ENCODE results near the gene GEMIN2.
"Not testable (repeated sequence)": the region's sequence is repeated elsewhere in the genome, so short reads cannot be mapped to it uniquely, and the experiment has no call there.

GEMIN2 gene

DNA sequence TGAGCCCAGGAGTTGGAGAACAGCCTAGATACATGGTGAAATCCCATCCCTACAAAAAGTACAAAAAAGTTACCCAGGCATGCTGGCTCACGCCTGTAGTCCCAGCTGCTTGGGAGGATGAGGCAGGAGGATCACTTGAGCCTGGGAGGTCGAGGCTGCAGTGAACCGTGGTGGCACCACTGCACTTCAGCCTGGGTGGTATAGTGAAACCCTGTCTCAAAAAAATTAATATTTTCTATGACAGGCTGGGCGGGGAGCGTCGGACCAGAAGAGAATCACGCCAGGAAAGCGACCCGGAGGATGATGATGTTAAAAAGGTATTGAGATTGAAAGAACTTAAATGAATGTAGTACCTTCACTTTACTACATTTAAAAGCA is 63.0 kb downstream of the GEMIN2 start:
- no peak overlapping the region for H3K27ac ChIP-seq
- ChIA-PET CTCF (no interaction called here), POLR2A (ENCODE audit: low non-redundant PET) (no interaction called here)
- no peak for DNase-seq (ENCODE audit: low spot score)
- TF ChIP-seq, protein P1, sequence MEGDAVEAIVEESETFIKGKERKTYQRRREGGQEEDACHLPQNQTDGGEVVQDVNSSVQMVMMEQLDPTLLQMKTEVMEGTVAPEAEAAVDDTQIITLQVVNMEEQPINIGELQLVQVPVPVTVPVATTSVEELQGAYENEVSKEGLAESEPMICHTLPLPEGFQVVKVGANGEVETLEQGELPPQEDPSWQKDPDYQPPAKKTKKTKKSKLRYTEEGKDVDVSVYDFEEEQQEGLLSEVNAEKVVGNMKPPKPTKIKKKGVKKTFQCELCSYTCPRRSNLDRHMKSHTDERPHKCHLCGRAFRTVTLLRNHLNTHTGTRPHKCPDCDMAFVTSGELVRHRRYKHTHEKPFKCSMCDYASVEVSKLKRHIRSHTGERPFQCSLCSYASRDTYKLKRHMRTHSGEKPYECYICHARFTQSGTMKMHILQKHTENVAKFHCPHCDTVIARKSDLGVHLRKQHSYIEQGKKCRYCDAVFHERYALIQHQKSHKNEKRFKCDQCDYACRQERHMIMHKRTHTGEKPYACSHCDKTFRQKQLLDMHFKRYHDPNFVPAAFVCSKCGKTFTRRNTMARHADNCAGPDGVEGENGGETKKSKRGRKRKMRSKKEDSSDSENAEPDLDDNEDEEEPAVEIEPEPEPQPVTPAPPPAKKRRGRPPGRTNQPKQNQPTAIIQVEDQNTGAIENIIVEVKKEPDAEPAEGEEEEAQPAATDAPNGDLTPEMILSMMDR (conservative IDR thresholded peaks at IDR 0.05; ENCODE audit: low read depth), result no peak

DNA sequence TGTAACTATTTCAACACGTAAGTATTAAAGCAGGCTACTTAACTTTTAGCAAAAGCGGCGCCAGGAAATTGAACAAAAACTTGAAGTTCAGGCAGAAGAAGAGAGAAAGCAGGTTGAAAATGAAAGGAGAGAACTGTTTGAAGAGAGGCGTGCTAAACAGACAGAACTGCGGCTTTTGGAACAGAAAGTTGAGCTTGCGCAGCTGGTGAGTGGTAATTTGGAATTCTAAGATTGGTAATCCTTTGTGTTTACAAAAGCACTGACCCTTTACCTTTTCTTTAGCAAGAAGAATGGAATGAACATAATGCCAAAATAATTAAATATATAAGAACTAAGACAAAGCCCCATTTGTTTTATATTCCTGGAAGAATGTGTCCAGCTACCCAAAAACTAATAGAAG is 64.9 kb downstream of the GEMIN2 start:
- H3K27ac ChIP-seq, result no peak overlapping the region
- no peak for DNase-seq (ENCODE audit: low spot score)
- CTCF ChIA-PET, result interaction anchor here (0.6 kb wide), 2 partner anchors 82 to 86 kb away, joined by 3 to 4 read pairs; no protein-coding TSS in a partner anchor
- TF ChIP-seq, protein P1 (conservative IDR thresholded peaks at IDR 0.05; ENCODE audit: low read depth), result no peak
- POLR2A ChIA-PET (ENCODE audit: low non-redundant PET), result interaction anchor here (0.7 kb wide), 1 partner anchor 252 kb away, joined by 9 read pairs; no protein-coding TSS in a partner anchor

DNA sequence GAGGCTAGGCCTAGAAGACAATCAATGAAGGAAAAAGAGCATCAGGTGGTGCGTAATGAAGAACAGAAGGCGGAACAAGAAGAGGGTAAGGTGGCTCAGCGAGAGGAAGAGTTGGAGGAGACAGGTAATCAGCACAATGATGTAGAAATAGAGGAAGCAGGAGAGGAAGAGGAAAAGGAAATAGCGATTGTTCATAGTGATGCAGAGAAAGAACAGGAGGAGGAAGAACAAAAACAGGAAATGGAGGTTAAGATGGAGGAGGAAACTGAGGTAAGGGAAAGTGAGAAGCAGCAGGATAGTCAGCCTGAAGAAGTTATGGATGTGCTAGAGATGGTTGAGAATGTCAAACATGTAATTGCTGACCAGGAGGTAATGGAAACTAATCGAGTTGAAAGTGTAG is 66.4 kb downstream of the GEMIN2 start:
- TF ChIP-seq, protein P1 (conservative IDR thresholded peaks at IDR 0.05; ENCODE audit: low read depth), result no peak
- DNase-seq (ENCODE audit: low spot score), result no peak
- POLR2A ChIA-PET (ENCODE audit: low non-redundant PET), result no interaction called here
- no peak overlapping the region for H3K27ac ChIP-seq
- CTCF ChIA-PET, result no interaction called here

DNA sequence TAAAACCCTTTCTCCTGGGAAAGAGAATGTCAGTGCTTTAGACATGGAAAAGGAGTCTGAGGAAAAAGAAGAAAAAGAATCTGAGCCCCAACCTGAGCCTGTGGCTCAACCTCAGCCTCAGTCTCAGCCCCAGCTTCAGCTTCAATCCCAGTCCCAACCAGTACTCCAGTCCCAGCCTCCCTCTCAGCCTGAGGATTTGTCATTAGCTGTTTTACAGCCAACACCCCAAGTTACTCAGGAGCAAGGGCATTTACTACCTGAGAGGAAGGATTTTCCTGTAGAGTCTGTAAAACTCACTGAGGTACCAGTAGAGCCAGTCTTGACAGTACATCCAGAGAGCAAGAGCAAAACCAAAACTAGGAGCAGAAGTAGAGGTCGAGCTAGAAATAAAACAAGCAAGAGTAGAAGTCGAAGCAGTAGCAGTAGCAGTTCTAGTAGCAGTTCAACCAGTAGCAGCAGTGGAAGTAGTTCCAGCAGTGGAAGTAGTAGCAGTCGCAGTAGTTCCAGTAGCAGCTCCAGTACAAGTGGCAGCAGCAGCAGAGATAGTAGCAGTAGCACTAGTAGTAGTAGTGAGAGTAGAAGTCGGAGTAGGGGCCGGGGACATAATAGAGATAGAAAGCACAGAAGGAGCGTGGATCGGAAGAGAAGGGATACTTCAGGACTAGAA is 67.0 kb downstream of the GEMIN2 start:
- no peak overlapping the region for H3K27ac ChIP-seq
- ChIA-PET POLR2A (ENCODE audit: low non-redundant PET) (no interaction called here), CTCF (no interaction called here)
- TF ChIP-seq, protein P1 (conservative IDR thresholded peaks at IDR 0.05; ENCODE audit: low read depth), result no peak
- DNase-seq (ENCODE audit: low spot score), result no peak

DNA sequence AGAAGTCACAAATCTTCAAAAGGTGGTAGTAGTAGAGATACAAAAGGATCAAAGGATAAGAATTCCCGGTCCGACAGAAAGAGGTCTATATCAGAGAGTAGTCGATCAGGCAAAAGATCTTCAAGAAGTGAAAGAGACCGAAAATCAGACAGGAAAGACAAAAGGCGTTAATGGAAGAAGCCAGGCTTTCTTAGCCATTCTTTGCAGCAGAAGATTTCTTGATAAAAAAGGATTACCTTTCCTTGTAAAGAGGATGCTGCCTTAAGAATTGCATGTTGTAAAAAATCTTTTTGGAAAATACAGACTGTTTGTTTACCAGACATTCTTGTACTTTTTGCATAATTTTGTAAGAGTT is 67.5 kb downstream of the GEMIN2 start:
- DNase-seq (ENCODE audit: low spot score), result no peak
- TF ChIP-seq, protein P1 (conservative IDR thresholded peaks at IDR 0.05; ENCODE audit: low read depth), result no peak
- H3K27ac ChIP-seq, result no peak overlapping the region
- ChIA-PET POLR2A (ENCODE audit: low non-redundant PET) (no interaction called here), CTCF (no interaction called here)

DNA sequence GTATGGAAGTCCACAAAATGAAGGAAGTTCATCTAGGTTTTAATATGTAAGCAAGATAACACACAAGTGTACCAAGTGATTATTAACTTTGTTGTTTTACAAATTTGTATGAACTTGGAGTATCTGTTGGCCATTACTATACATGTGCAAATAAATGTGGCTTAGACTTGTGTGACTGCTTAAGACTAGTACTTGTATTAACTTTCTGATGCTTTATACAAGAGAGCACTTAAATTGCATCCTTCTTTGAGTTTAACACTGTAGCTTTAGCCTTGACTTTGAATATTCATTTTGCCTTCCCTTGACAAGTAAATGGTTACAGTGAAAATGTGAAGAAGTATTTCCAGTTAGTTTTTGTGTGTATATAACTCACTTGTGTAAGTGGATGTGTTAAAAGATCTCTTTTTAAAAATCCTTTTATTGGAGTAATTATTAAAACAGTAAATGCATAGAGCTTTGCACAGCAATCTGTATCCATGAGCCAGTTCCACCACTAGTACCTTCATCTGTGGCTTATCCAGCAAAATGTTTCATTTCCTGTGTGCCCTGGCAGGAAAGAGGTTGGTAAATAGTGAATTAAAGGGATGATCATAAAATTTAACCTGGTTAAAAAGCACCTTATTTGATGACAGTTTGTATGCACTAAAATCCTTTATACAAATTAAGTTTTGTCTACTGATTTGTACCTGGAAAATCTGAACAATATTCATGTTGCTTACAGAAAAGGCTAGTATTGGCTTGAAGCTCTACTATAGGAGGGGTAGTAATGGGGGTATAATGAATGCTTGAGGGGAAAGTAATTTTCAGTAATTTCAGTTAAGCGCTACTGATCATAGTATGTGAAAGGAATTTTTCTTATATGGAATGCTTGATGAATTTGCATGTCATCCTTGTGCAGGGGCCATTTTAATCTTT is 68.9 kb downstream of the GEMIN2 start:
- TF ChIP-seq, protein P1 (conservative IDR thresholded peaks at IDR 0.05; ENCODE audit: low read depth), result no peak
- POLR2A ChIA-PET (ENCODE audit: low non-redundant PET), result no interaction called here
- DNase-seq (ENCODE audit: low spot score), result no peak
- H3K27ac ChIP-seq, result no peak overlapping the region
- CTCF ChIA-PET, result interaction anchor here (0.6 to 0.7 kb wide), 2 partner anchors 67 to 175 kb away, joined by 3 read pairs; no protein-coding TSS in a partner anchor

DNA sequence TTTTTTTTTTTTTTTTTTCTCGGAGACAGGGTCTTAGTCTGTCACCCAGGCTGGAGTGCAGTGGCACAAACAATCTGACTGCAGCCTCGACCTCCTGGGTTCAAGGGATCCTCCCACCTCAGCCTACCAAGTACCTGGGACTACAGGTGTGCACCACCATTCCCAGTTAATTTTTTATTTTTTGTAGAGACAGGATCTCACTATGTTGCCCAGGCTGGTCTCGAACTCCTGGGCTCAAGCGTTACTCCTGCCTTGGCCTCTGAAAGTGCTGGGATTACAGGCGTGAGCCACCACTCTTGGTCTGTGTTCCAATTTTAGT is 69.5 kb downstream of the GEMIN2 start:
- H3K27ac ChIP-seq; DNase-seq (ENCODE audit: low spot score); POLR2A ChIA-PET (ENCODE audit: low non-redundant PET): not testable (repeated sequence)
- CTCF ChIA-PET, result interaction anchor here (0.7 kb wide), 1 partner anchor 67 kb away, joined by 3 read pairs; no protein-coding TSS in a partner anchor

Data from RWPE1 (cell line).